ENCODE results near the gene OR5AU1. TPM values are rescaled to one million over a fixed set of nuclear protein-coding genes. Genes with fewer than 3 reads are reported as not detected.

OR5AU1 gene
- total RNA-seq, 1 donor from 2014 or later: not detected

GRCh38 chr14:21191809-21192446, 36.1 kb upstream of the OR5AU1 start:
- Histone ChIP-seq H3K4me1 (peaks cover 6% of the 10 kb centered on the region), H3K27me3 (no peaks in the 10 kb centered on the region), H3K36me3 (no peaks in the 10 kb centered on the region), H3K9me3 (no peaks in the 10 kb centered on the region), H3K4me3 (peak overlapping the region; percentile 17 to 44), H3K27ac (no peak overlapping the region)
- no peak for TF ChIP-seq CTCF (IDR thresholded peaks at IDR 0.05)
- TF ChIP-seq POLR2AphosphoS5 (IDR thresholded peaks at IDR 0.05; ENCODE audit: insufficient read depth in 1 of 2, low read depth in 1 of 2): peak in 1 of 2 donors; percentile 23
- TF ChIP-seq POLR2A (IDR thresholded peaks at IDR 0.05): no peak
- no peak for DNase-seq (ENCODE audit: extremely low spot score in 2 of 2)
- intact Hi-C loops (cut with DNase I): no loop called here

GRCh38 chr14:21191261-21191808, 35.5 kb upstream of the OR5AU1 start:
- intact Hi-C loops (cut with DNase I): no loop called here
- no peak overlapping the region for H3K27ac ChIP-seq
- no peaks in the 10 kb centered on the region for H3K27me3 ChIP-seq
- H3K36me3 ChIP-seq: no peaks in the 10 kb centered on the region
- H3K4me3 ChIP-seq: peak overlapping the region in 1 of 2 donors; percentile 17
- no peaks in the 10 kb centered on the region for H3K9me3 ChIP-seq
- DNase-seq (ENCODE audit: extremely low spot score in 2 of 2): no peak
- peaks cover 6% of the 10 kb centered on the region for H3K4me1 ChIP-seq
- TF ChIP-seq CTCF (IDR thresholded peaks at IDR 0.05): no peak
- TF ChIP-seq POLR2A (IDR thresholded peaks at IDR 0.05): no peak
- no peak for TF ChIP-seq POLR2AphosphoS5 (IDR thresholded peaks at IDR 0.05; ENCODE audit: insufficient read depth in 1 of 2, low read depth in 1 of 2)

GRCh38 chr14:21185491-21185890, 29.6 kb upstream of the OR5AU1 start:
- intact Hi-C loops (cut with DNase I): no loop called here
- Histone ChIP-seq H3K9me3 (no peaks in the 10 kb centered on the region), H3K36me3 (no peaks in the 10 kb centered on the region), H3K4me1 (no peaks in the 10 kb centered on the region), H3K27me3 (no peaks in the 10 kb centered on the region), H3K27ac (no peak overlapping the region), H3K4me3 (no peak overlapping the region)
- TF ChIP-seq POLR2AphosphoS5 (IDR thresholded peaks at IDR 0.05; ENCODE audit: insufficient read depth in 1 of 2, low read depth in 1 of 2) (no peak), POLR2A (IDR thresholded peaks at IDR 0.05) (no peak), CTCF (IDR thresholded peaks at IDR 0.05) (no peak)
- no peak for DNase-seq (ENCODE audit: extremely low spot score in 2 of 2)

GRCh38 chr14:21184254-21184653, 28.4 kb upstream of the OR5AU1 start:
- Histone ChIP-seq H3K27ac (no peak overlapping the region), H3K36me3 (no peaks in the 10 kb centered on the region), H3K4me3 (no peak overlapping the region), H3K27me3 (no peaks in the 10 kb centered on the region), H3K4me1 (no peaks in the 10 kb centered on the region), H3K9me3 (no peaks in the 10 kb centered on the region)
- intact Hi-C loops (cut with DNase I): no loop called here
- DNase-seq (ENCODE audit: extremely low spot score in 2 of 2): no peak
- TF ChIP-seq POLR2A (IDR thresholded peaks at IDR 0.05) (no peak), CTCF (IDR thresholded peaks at IDR 0.05) (no peak), POLR2AphosphoS5 (IDR thresholded peaks at IDR 0.05; ENCODE audit: insufficient read depth in 1 of 2, low read depth in 1 of 2) (no peak)

- Histone ChIP-seq H3K4me1 (no peaks in the 10 kb centered on the region), H3K27me3 (no peaks in the 10 kb centered on the region), H3K27ac (no peak overlapping the region), H3K36me3 (no peaks in the 10 kb centered on the region), H3K9me3 (no peaks in the 10 kb centered on the region), H3K4me3 (no peak overlapping the region)
- intact Hi-C loops (cut with DNase I): no loop called here
- no peak for TF ChIP-seq CTCF (IDR thresholded peaks at IDR 0.05)
- DNase-seq (ENCODE audit: extremely low spot score in 2 of 2): no peak
These were observed 26.3 kb upstream of the OR5AU1 start for GRCh38 chr14:21182166-21182565.

Data from vagina (tissue), 2 donors.